KG1 (cell line): ENCODE data around the gene UBFD1.
"Not testable (repeated sequence)": the region's sequence is repeated elsewhere in the genome, so short reads cannot be mapped to it uniquely, and the experiment has no call there.

ENCODE experiments used
- DNase-seq: peaks from one replicate; lab custom pipeline; 2025; lab: John Stamatoyannopoulos, UW

Gene UBFD1

GRCh38 chr16:23527961-23528643, 29.4 kb upstream of the UBFD1 start:
- DNase-seq, result no peak

- DNase-seq, result no peak
Measured at GRCh38 chr16:23528644-23529310, 28.8 kb upstream of the UBFD1 start.

GRCh38 chr16:23530062-23530461, 27.5 kb upstream of the UBFD1 start:
- DNase-seq, result no peak

GRCh38 chr16:23532448-23532847, 25.1 kb upstream of the UBFD1 start:
- DNase-seq, result no peak

- DNase-seq, result no peak
Measured at GRCh38 chr16:23534868-23535860, 22.4 kb upstream of the UBFD1 start.

- DNase-seq, result no peak
Measured at GRCh38 chr16:23535901-23536300, 21.6 kb upstream of the UBFD1 start.

- no peak for DNase-seq
Measured at GRCh38 chr16:23537390-23537789, 20.1 kb upstream of the UBFD1 start.

- DNase-seq, result no peak
Measured at GRCh38 chr16:23538919-23539278, 18.6 kb upstream of the UBFD1 start.

GRCh38 chr16:23539984-23540816, 17.3 kb upstream of the UBFD1 start:
- no peak for DNase-seq

- not testable (repeated sequence) for DNase-seq
Measured at GRCh38 chr16:23540817-23541178, 16.7 kb upstream of the UBFD1 start.

GRCh38 chr16:23544436-23544835, 13.1 kb upstream of the UBFD1 start:
- no peak for DNase-seq

GRCh38 chr16:23549938-23550337, 7.6 kb upstream of the UBFD1 start:
- DNase-seq, result no peak

GRCh38 chr16:23552161-23552560, 5.4 kb upstream of the UBFD1 start:
- DNase-seq, result no peak

GRCh38 chr16:23554536-23554935, 3.0 kb upstream of the UBFD1 start:
- no peak for DNase-seq

- DNase-seq, result no peak
Measured at GRCh38 chr16:23557779-23558702, 514 bp downstream of the UBFD1 start.

GRCh38 chr16:23561586-23561985, 4.1 kb downstream of the UBFD1 start:
- no peak for DNase-seq

- no peak for DNase-seq
Measured at GRCh38 chr16:23562505-23562904, 5.0 kb downstream of the UBFD1 start.

GRCh38 chr16:23563186-23563585, 5.7 kb downstream of the UBFD1 start:
- DNase-seq, result no peak

GRCh38 chr16:23564575-23565363, 7.2 kb downstream of the UBFD1 start:
- no peak for DNase-seq

- no peak for DNase-seq
Measured at GRCh38 chr16:23566724-23567123, 9.2 kb downstream of the UBFD1 start.
